Panc1 (cell line): ENCODE data around the gene FLACC1. TPM values are rescaled to one million over a fixed set of nuclear protein-coding genes. Genes with fewer than 3 reads are reported as not detected.

Experiments
- ATAC-seq: fragments of 200-7000 bp; cut with Tn5 transposase; 2 replicates; pipeline ENCODE4 v1.9.1; 2020; ENCODE audit warnings: mild to moderate bottlenecking, moderate library complexity
- BruUV-seq: library from RNA; stranded (reverse); fragments of 400-500 nt; replicated peaks from 2 replicates; lab custom pipeline; 2021; lab: Mats Ljungman, UMichigan
- CTCF ChIA-PET: fragments of 300-600 bp; sonication (Branson Sonifier 250); formaldehyde crosslinking; loops from one replicate; lab custom pipeline; 2022; ENCODE audit warnings: antibody characterized with exemption; lab: Charles Lee
- POLR2A ChIA-PET: fragments of 300-600 bp; sonication (Branson Sonifier 250); formaldehyde crosslinking; loops from one replicate; lab custom pipeline; 2022; ENCODE audit warnings: antibody characterized with exemption; lab: Charles Lee
- DNase-seq: peaks from one replicate; pipeline ENCODE4 v3.0.0-alpha.2; 2010; ENCODE audit warnings: low read depth, low spot score
- H3K27ac ChIP-seq: 2 replicates; pipeline ENCODE4 v1.5.1; 2011; ENCODE audit warnings: mild to moderate bottlenecking, low read length, inconsistent platforms
- H3K27me3 ChIP-seq: fragments of 200-500 bp; sonication (Bioruptor generic); 2 replicates; pipeline ENCODE4 v1.6.0; 2014; ENCODE audit warnings: low read length, inconsistent platforms; ENCODE audit not compliant: control insufficient read depth, insufficient read depth
- H3K36me3 ChIP-seq: fragments of 200-500 bp; sonication (Bioruptor generic); 2 replicates; pipeline ENCODE4 v1.5.1; 2014; ENCODE audit warnings: inconsistent platforms, mild to moderate bottlenecking, low read length, moderate library complexity; ENCODE audit not compliant: control insufficient read depth, insufficient read depth
- H3K4me1 ChIP-seq: 2 replicates; pipeline ENCODE4 v1.5.1; 2011; ENCODE audit warnings: inconsistent platforms, mild to moderate bottlenecking, low read length, moderate library complexity; ENCODE audit not compliant: control insufficient read depth, insufficient read depth
- H3K4me3 ChIP-seq, 2 experiments: 2 replicates each; pipeline ENCODE4 v1.5.1; 2011 to 2012; ENCODE audit warnings: low read depth in 2 of 2, low read length in 2 of 2, mild to moderate bottlenecking in 2 of 2, inconsistent platforms in 1 of 2, moderate library complexity in 1 of 2
- H3K9me3 ChIP-seq: fragments of 200-500 bp; sonication (Bioruptor generic); 2 replicates; pipeline ENCODE4 v1.5.1; 2014; ENCODE audit warnings: low read depth, mild to moderate bottlenecking, inconsistent platforms, low read length, moderate library complexity; ENCODE audit not compliant: control insufficient read depth, insufficient read depth
- CTCF ChIP-seq: fragments of 450-650 bp; IDR thresholded peaks from 2 replicates; pipeline ENCODE4 v1.5.1; 2017; ENCODE audit warnings: mild to moderate bottlenecking
- POLR2AphosphoS5 ChIP-seq: IDR thresholded peaks from 2 replicates; pipeline ENCODE4 v1.6.1; 2012; ENCODE audit warnings: mild to moderate bottlenecking, low read depth, low read length, moderate library complexity
- SIN3A ChIP-seq: IDR thresholded peaks from 2 replicates; pipeline ENCODE4 v1.6.1; 2012; ENCODE audit warnings: low read depth, mild to moderate bottlenecking, low read length, moderate library complexity, borderline replicate concordance; ENCODE audit not compliant: insufficient read depth
- TCF7L2 ChIP-seq: IDR thresholded peaks from 2 replicates; pipeline ENCODE4 v1.6.1; 2011; ENCODE audit warnings: mild to moderate bottlenecking, low read depth, low read length, inconsistent platforms
- in situ Hi-C: cut with HindIII; loops from 2 replicates; pipeline ENCODE4 v1.10.0; 2016; ENCODE audit warnings: low sequenced_read_pairs, low pct_unique_long_range_greater_than_20kb
- intact Hi-C: fragments of 100-400 bp; cut with micrococcal nuclease; formaldehyde crosslinking; loops from one replicate; pipeline ENCODE4 v1.10.0; 2022; ENCODE audit not compliant: unreplicated experiment
- total RNA-seq: library from RNA; stranded (reverse); gene quantifications from one replicate; pipeline ENCODE4 v1.2.1, GENCODE V29; 2021; ENCODE audit not compliant: unreplicated experiment
- TF ChIP-seq, protein P1 (sequence below), 2 experiments: IDR thresholded peaks; 2 replicates each; pipeline ENCODE4 v1.6.1; 2011 to 2012; ENCODE audit warnings: low read depth in 2 of 2, control low read depth in 1 of 2, low read length in 1 of 2, mild to moderate bottlenecking in 1 of 2, moderate library complexity in 1 of 2; ENCODE audit not compliant: insufficient read depth in 1 of 2

The FLACC1 gene
- total RNA-seq, 1 experiment from 2014 or later, result 0.39 TPM

GRCh38 chr2:201404699-201405280 lies 47.6 kb upstream of the FLACC1 start:
- H3K27ac ChIP-seq, result peak overlapping the region; percentile 9; the same call in 1 of the 2 replicates
- TF ChIP-seq, protein P1, sequence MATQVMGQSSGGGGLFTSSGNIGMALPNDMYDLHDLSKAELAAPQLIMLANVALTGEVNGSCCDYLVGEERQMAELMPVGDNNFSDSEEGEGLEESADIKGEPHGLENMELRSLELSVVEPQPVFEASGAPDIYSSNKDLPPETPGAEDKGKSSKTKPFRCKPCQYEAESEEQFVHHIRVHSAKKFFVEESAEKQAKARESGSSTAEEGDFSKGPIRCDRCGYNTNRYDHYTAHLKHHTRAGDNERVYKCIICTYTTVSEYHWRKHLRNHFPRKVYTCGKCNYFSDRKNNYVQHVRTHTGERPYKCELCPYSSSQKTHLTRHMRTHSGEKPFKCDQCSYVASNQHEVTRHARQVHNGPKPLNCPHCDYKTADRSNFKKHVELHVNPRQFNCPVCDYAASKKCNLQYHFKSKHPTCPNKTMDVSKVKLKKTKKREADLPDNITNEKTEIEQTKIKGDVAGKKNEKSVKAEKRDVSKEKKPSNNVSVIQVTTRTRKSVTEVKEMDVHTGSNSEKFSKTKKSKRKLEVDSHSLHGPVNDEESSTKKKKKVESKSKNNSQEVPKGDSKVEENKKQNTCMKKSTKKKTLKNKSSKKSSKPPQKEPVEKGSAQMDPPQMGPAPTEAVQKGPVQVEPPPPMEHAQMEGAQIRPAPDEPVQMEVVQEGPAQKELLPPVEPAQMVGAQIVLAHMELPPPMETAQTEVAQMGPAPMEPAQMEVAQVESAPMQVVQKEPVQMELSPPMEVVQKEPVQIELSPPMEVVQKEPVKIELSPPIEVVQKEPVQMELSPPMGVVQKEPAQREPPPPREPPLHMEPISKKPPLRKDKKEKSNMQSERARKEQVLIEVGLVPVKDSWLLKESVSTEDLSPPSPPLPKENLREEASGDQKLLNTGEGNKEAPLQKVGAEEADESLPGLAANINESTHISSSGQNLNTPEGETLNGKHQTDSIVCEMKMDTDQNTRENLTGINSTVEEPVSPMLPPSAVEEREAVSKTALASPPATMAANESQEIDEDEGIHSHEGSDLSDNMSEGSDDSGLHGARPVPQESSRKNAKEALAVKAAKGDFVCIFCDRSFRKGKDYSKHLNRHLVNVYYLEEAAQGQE (IDR thresholded peaks at IDR 0.05; ENCODE audit: insufficient read depth in 1 of 2, low read depth in 2 of 2, low read length in 1 of 2), result no peak
- TF ChIP-seq CTCF, result peak; percentile 20; the same call in 1 of the 2 replicates
- peaks cover 11% of the 10 kb centered on the region; the same call in 1 of the 2 replicates for H3K4me1 ChIP-seq
- intact Hi-C loops (no loop called here), in situ Hi-C loops (no loop called here)
- H3K9me3 ChIP-seq, result no peaks in the 10 kb centered on the region
- POLR2A ChIA-PET, result no interaction called here
- no peak overlapping the region for H3K4me3 ChIP-seq
- CTCF ChIA-PET, result interaction anchor here (0.5 kb wide), 1 partner anchor 45 kb away, joined by 4 read pairs; no protein-coding TSS in a partner anchor
- H3K27me3 ChIP-seq, result no peaks in the 10 kb centered on the region
- no TSS peak for BruUV-seq
- no peak for DNase-seq
- no peak for ATAC-seq
- no peaks in the 10 kb centered on the region for H3K36me3 ChIP-seq

DNA sequence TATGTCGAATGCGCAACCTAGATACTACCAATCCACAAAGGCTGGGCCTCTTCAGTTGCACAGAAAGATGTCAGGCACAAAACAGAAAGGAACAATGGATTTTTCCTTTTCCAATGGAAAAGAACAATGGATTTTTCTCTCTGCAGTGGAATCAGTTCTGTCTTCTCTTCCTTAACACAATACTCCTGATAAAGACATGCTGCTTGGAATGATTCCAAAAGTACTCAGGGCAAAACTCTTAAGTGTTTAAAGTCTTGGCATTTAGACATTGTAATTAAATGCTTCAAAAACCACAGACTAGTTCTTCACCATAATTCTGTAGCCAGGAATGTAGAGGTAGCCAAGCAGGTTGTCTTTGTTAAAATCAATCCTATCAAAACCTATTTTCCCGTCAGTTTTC lies 46.7 kb upstream of the FLACC1 start:
- DNase-seq (no peak), ATAC-seq (no peak)
- Histone ChIP-seq H3K4me3 (no peak overlapping the region), H3K9me3 (no peaks in the 10 kb centered on the region), H3K4me1 (peaks cover 11% of the 10 kb centered on the region; the same call in 1 of the 2 replicates), H3K27ac (no peak overlapping the region), H3K27me3 (no peaks in the 10 kb centered on the region), H3K36me3 (no peaks in the 10 kb centered on the region)
- in situ Hi-C loops, result no loop called here
- BruUV-seq, result no TSS peak
- TF ChIP-seq CTCF, result no peak
- TF ChIP-seq TCF7L2, result no peak
- TF ChIP-seq, protein P1 (IDR thresholded peaks at IDR 0.05; ENCODE audit: insufficient read depth in 1 of 2, low read depth in 2 of 2, low read length in 1 of 2), result no peak
- no peak for TF ChIP-seq SIN3A
- TF ChIP-seq POLR2AphosphoS5, result no peak
- ChIA-PET CTCF (no interaction called here), POLR2A (no interaction called here)
- intact Hi-C loops, result no loop called here
